A204.1 (cell line): Measurements from ENCODE around the gene ZNF772.

Experiments used
- FAIRE-seq: peaks from 2 replicates; lab custom pipeline; 2012; peaks lifted over from hg19 to GRCh38; lab: Jason Lieb, UNC

Gene ZNF772

DNA sequence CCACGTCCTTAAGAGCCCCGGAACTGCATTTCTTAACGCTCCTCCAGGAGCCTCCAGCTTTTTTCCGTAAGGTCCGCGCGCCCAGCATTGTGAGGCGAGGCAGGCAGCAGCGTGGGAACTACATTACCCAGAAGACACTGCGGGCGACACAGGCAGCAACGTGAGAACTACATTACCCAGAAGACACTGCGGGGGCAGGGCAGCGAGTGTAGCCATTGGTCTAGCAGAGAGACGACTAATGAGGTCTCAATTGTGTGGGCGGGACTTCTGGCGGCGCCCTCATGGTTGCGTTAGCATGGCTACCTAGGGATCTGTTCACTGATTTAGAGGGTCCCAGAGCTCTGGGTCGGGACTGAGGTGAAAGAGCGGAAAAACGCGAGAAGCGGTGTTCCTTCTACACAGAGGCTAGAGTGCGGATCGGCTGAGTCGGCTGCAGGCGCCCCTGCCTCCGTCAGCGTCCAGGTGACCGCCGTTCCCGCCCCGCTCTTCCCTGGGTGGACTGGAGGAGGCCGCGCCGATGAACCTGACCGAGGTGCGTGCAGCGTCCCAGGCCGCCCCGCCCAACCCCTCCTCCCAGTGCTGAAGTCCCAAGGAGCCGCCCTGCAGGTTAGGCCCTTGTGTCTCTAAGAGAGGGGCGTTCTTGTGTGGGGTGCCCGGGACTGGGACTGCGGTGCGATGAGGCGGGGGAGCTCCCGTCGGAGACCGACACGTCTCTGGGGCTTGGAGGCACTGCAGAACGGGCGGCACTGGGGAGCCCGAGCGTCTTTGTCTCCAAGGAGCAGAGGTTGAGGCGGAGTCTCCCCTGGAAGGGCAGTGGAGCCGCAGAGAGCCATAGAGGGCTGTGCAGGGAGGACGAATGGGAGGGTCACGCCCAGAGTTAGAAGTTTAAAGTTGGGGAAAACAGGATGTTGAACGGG is 42.0 kb downstream of the ZNF772 start, which contains the start of gene ZNF749:
Gene ZNF749, plus strand, starts transcription at position 264 of the 917 bp plus-strand sequence. Its CDS starts 254 bp downstream, at position 518.
- FAIRE-seq, result peak; percentile 98

DNA sequence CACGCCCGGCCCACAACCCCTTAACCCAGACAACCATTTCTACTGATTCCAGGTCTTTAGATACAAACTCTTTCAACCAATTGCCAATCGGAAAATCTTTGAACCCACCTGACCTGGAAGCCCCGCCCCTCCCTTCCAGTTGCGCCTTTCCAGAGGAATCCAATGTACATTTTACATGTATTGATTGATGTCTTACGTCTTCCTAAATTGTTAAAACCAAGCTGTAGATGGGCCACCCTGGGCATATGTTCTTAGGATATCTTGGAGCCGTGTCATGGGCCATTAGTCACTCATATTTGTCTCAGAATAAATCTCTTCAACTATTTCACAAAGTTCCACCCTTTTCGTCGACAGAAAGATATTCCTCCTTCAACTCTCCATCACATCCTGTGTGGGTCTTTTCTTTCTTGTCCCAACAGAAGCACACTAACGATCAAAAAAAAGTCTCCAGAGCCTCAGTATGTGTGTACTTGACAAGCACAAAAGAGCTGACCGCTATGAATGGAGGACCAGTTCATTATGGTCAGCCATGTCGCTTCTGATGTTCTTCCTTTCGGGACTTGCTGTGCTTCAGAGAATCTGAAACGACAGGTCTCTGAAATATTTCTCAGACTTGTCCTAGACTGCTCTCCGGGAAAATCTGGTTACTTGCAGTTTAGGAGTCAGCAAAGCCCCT is 42.8 kb downstream of the ZNF772 start:
- no peak for FAIRE-seq

DNA sequence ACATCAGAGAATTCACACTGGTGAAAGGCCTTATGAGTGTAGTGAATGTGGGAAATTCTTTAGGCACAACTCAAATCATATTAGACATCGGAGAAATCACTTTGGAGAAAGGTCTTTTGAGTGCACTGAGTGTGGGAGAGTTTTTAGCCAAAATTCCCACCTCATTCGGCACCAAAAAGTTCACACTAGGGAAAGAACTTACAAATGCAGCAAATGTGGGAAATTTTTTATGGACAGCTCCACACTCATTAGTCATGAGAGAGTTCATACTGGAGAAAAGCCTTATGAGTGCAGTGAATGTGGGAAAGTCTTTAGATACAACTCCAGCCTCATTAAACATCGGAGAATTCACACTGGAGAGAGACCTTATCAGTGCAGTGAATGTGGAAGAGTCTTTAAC is 56.3 kb downstream of the ZNF772 start:
- no peak for FAIRE-seq

DNA sequence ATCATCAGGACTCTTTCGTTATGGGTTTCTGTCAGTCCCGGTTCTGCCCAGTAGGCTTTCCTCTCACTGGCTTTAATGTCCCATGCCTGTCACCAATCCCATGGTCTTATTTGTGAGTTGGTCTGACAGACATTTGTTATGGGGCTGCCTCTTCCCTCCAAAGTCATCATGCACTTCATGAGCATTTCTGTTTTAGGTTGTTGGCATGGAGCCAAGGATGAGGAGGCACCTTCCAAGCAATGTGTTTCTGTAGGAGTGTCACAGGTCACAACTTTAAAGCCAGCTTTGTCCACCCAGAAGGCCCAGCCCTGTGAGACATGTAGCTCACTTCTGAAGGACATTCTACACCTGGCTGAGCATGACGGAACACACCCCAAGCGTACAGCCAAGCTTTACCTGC is 57.9 kb downstream of the ZNF772 start:
- FAIRE-seq, result no peak
